DOHH2 (cell line): ENCODE measurements around the gene SOCS2.

Experiments
- EZH2phosphoT487 ChIP-seq: fragments of 200-600 bp; sonication (generic); IDR thresholded peaks from 2 replicates; pipeline ENCODE4 v1.6.1; 2017; ENCODE audit warnings: borderline replicate concordance, mild to moderate bottlenecking, antibody characterized with exemption, low read length, moderate library complexity, mixed read lengths
- TF ChIP-seq, protein P1 (sequence below): fragments of 200-600 bp; sonication (generic); IDR thresholded peaks from one replicate; pipeline ENCODE4 v1.5.1; 2014; ENCODE audit warnings: antibody characterized with exemption, mild to moderate bottlenecking, low read depth, low read length; ENCODE audit not compliant: poor library complexity, severe bottlenecking

DNA sequence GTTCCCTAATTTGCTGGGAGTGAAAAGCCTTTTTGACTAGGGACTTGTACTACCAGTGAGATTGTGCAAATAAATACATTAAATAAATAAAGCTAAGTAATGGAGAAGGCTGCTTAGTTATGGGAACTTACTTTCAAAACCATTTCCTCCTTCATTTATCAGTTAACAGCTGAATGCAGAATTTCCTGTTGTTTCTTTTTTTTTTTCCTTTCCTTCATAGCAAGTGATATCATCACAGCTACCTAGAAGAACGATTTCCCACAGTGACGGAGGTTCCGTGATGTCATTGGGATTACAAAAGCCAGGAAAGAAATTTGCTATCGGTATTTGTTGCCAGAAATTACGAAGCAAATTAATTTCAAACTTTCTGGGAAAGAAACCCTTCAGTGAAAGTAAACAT lies 42.1 kb upstream of the SOCS2 start:
- TF ChIP-seq, protein P1, sequence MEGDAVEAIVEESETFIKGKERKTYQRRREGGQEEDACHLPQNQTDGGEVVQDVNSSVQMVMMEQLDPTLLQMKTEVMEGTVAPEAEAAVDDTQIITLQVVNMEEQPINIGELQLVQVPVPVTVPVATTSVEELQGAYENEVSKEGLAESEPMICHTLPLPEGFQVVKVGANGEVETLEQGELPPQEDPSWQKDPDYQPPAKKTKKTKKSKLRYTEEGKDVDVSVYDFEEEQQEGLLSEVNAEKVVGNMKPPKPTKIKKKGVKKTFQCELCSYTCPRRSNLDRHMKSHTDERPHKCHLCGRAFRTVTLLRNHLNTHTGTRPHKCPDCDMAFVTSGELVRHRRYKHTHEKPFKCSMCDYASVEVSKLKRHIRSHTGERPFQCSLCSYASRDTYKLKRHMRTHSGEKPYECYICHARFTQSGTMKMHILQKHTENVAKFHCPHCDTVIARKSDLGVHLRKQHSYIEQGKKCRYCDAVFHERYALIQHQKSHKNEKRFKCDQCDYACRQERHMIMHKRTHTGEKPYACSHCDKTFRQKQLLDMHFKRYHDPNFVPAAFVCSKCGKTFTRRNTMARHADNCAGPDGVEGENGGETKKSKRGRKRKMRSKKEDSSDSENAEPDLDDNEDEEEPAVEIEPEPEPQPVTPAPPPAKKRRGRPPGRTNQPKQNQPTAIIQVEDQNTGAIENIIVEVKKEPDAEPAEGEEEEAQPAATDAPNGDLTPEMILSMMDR: no peak
- no peak for TF ChIP-seq EZH2phosphoT487
